Measurements from ENCODE around the gene DNAJB4.
"Not testable (repeated sequence)": the region's sequence is repeated elsewhere in the genome, so short reads cannot be mapped to it uniquely, and the experiment has no call there.

The DNAJB4 gene

GRCh38 chr1:78011050-78011449 lies 6.3 kb downstream of the DNAJB4 start:
- no peaks in the 10 kb centered on the region for H3K9me3 ChIP-seq (ENCODE audit: insufficient read depth, low read length)
- H3K36me3 ChIP-seq (replicated peaks; ENCODE audit: low read depth, low read length), result no peaks in the 10 kb centered on the region
- no peak for TF ChIP-seq EZH2phosphoT487 (IDR thresholded peaks at IDR 0.05; ENCODE audit: low read depth)
- TF ChIP-seq CTCF (IDR thresholded peaks at IDR 0.05; ENCODE audit: low read depth, low read length), result no peak
- no peaks in the 10 kb centered on the region for H3K4me1 ChIP-seq (ENCODE audit: low read length)
- no peak overlapping the region for H3K4me2 ChIP-seq (ENCODE audit: low read length)
- no peak overlapping the region for H2AFZ ChIP-seq (ENCODE audit: low read depth, low read length)
- no peak overlapping the region for H3K4me3 ChIP-seq (ENCODE audit: low read length)
- H3K27me3 ChIP-seq (ENCODE audit: low read depth, low read length), result no peaks in the 10 kb centered on the region
- H3K79me2 ChIP-seq (ENCODE audit: low read length), result no peaks in the 10 kb centered on the region
- H4K20me1 ChIP-seq (ENCODE audit: insufficient read depth, low read length), result no peaks in the 10 kb centered on the region
- no peak overlapping the region for H3K27ac ChIP-seq (ENCODE audit: low read length)
- no peak overlapping the region for H3K9ac ChIP-seq (ENCODE audit: low read length)

- H3K9ac ChIP-seq (ENCODE audit: low read length), result no peak overlapping the region
- H3K9me3 ChIP-seq (ENCODE audit: insufficient read depth, low read length), result no peaks in the 10 kb centered on the region
- H3K4me1 ChIP-seq (ENCODE audit: low read length), result no peaks in the 10 kb centered on the region
- no peak overlapping the region for H2AFZ ChIP-seq (ENCODE audit: low read depth, low read length)
- H3K79me2 ChIP-seq (ENCODE audit: low read length), result no peaks in the 10 kb centered on the region
- H3K4me3 ChIP-seq (ENCODE audit: low read length), result no peak overlapping the region
- TF ChIP-seq CTCF (IDR thresholded peaks at IDR 0.05; ENCODE audit: low read depth, low read length) (no peak), EZH2phosphoT487 (IDR thresholded peaks at IDR 0.05; ENCODE audit: low read depth) (no peak)
- no peak overlapping the region for H3K4me2 ChIP-seq (ENCODE audit: low read length)
- H3K36me3 ChIP-seq (replicated peaks; ENCODE audit: low read depth, low read length), result no peaks in the 10 kb centered on the region
- no peak overlapping the region for H3K27ac ChIP-seq (ENCODE audit: low read length)
- H4K20me1 ChIP-seq (ENCODE audit: insufficient read depth, low read length), result no peaks in the 10 kb centered on the region
- no peaks in the 10 kb centered on the region for H3K27me3 ChIP-seq (ENCODE audit: low read depth, low read length)
Observed at GRCh38 chr1:78015148-78015547, 10.4 kb downstream of the DNAJB4 start.

GRCh38 chr1:78019024-78019423 lies 14.3 kb downstream of the DNAJB4 start:
- TF ChIP-seq EZH2phosphoT487 (IDR thresholded peaks at IDR 0.05; ENCODE audit: low read depth), result no peak
- no peak for TF ChIP-seq CTCF (IDR thresholded peaks at IDR 0.05; ENCODE audit: low read depth, low read length)
- Histone ChIP-seq H3K9me3 (ENCODE audit: insufficient read depth, low read length) (no peaks in the 10 kb centered on the region), H3K4me3 (ENCODE audit: low read length) (no peak overlapping the region), H3K79me2 (ENCODE audit: low read length) (no peaks in the 10 kb centered on the region), H2AFZ (ENCODE audit: low read depth, low read length) (no peak overlapping the region), H3K4me1 (ENCODE audit: low read length) (no peaks in the 10 kb centered on the region), H3K4me2 (ENCODE audit: low read length) (no peak overlapping the region), H3K27me3 (ENCODE audit: low read depth, low read length) (no peaks in the 10 kb centered on the region), H3K36me3 (replicated peaks; ENCODE audit: low read depth, low read length) (no peaks in the 10 kb centered on the region), H3K9ac (ENCODE audit: low read length) (no peak overlapping the region), H3K27ac (ENCODE audit: low read length) (no peak overlapping the region), H4K20me1 (ENCODE audit: insufficient read depth, low read length) (no peaks in the 10 kb centered on the region)

- not testable (repeated sequence) for H3K36me3 ChIP-seq (replicated peaks; ENCODE audit: low read depth, low read length); H3K79me2 ChIP-seq (ENCODE audit: low read length); H3K9ac ChIP-seq (ENCODE audit: low read length); H2AFZ ChIP-seq (ENCODE audit: low read depth, low read length); H3K9me3 ChIP-seq (ENCODE audit: insufficient read depth, low read length); H3K27ac ChIP-seq (ENCODE audit: low read length); H4K20me1 ChIP-seq (ENCODE audit: insufficient read depth, low read length); H3K27me3 ChIP-seq (ENCODE audit: low read depth, low read length); H3K4me3 ChIP-seq (ENCODE audit: low read length); H3K4me1 ChIP-seq (ENCODE audit: low read length); H3K4me2 ChIP-seq (ENCODE audit: low read length)
Observed at GRCh38 chr1:78021134-78021533, 16.4 kb downstream of the DNAJB4 start.

- H2AFZ ChIP-seq (ENCODE audit: low read depth, low read length), result no peak overlapping the region
- no peaks in the 10 kb centered on the region for H3K36me3 ChIP-seq (replicated peaks; ENCODE audit: low read depth, low read length)
- TF ChIP-seq EZH2phosphoT487 (IDR thresholded peaks at IDR 0.05; ENCODE audit: low read depth) (no peak), CTCF (IDR thresholded peaks at IDR 0.05; ENCODE audit: low read depth, low read length) (no peak)
- H3K9me3 ChIP-seq (ENCODE audit: insufficient read depth, low read length), result no peaks in the 10 kb centered on the region
- H3K27me3 ChIP-seq (ENCODE audit: low read depth, low read length), result no peaks in the 10 kb centered on the region
- no peaks in the 10 kb centered on the region for H3K4me1 ChIP-seq (ENCODE audit: low read length)
- no peak overlapping the region for H3K4me2 ChIP-seq (ENCODE audit: low read length)
- no peak overlapping the region for H3K27ac ChIP-seq (ENCODE audit: low read length)
- H3K9ac ChIP-seq (ENCODE audit: low read length), result no peak overlapping the region
- H3K79me2 ChIP-seq (ENCODE audit: low read length), result no peaks in the 10 kb centered on the region
- H4K20me1 ChIP-seq (ENCODE audit: insufficient read depth, low read length), result no peaks in the 10 kb centered on the region
- H3K4me3 ChIP-seq (ENCODE audit: low read length), result no peak overlapping the region
Observed at GRCh38 chr1:78029793-78030192, 25.1 kb downstream of the DNAJB4 start.
